H1 (cell line): ENCODE data around the gene ADAMTS9. TPM values are rescaled to one million over a fixed set of nuclear protein-coding genes. Genes with fewer than 3 reads are reported as not detected.

ENCODE experiments used
- CTCF ChIA-PET: fragments of 300-600 bp; sonication (Branson Sonifier 250); formaldehyde crosslinking; loops from one replicate; lab custom pipeline; 2021; ENCODE audit not compliant: partially characterized antibody; lab: Charles Lee
- POLR2A ChIA-PET: fragments of 300-600 bp; sonication (Branson Sonifier 250); formaldehyde crosslinking; loops from one replicate; lab custom pipeline; 2021; ENCODE audit warnings: inconsistent platforms; ENCODE audit not compliant: partially characterized antibody; lab: Charles Lee
- DNase-seq, 2 experiments: peaks; one replicate each; pipeline versions ENCODE4 v3.0.0 to v3.0.0-alpha.2; 2010 to 2022; ENCODE audit warnings: low spot score in 2 of 2, low read depth in 1 of 2, mixed read lengths in 1 of 2
- FAIRE-seq: peaks from 2 replicates; lab custom pipeline; 2011; peaks lifted over from hg19 to GRCh38; lab: Jason Lieb, UNC
- H2AFZ ChIP-seq: 2 replicates; pipeline ENCODE4 v1.8.1; 2012; ENCODE audit warnings: low read length, inconsistent platforms
- H2AK5ac ChIP-seq: 2 replicates; pipeline ENCODE4 v1.6.1; 2013; ENCODE audit warnings: low read depth, low read length
- H2BK120ac ChIP-seq: replicated peaks from 2 replicates; pipeline ENCODE3; 2013; ENCODE audit warnings: low read depth, low read length, inconsistent platforms
- H2BK12ac ChIP-seq: 2 replicates; pipeline ENCODE4 v1.6.1; 2013; ENCODE audit warnings: low read depth, low read length
- H2BK15ac ChIP-seq: 2 replicates; pipeline ENCODE4 v1.6.1; 2013; ENCODE audit warnings: low read length
- H2BK20ac ChIP-seq: 2 replicates; pipeline ENCODE4 v1.6.1; 2013; ENCODE audit warnings: low read length
- H2BK5ac ChIP-seq: 2 replicates; pipeline ENCODE4 v1.6.1; 2013; ENCODE audit warnings: low read depth, low read length
- H3K14ac ChIP-seq: 2 replicates; pipeline ENCODE4 v1.6.1; 2013; ENCODE audit warnings: inconsistent platforms; ENCODE audit not compliant: insufficient read length
- H3K18ac ChIP-seq: 2 replicates; pipeline ENCODE4 v1.6.1; 2013; ENCODE audit warnings: low read length; ENCODE audit errors: extremely low read depth
- H3K23ac ChIP-seq: 2 replicates; pipeline ENCODE4 v1.6.1; 2013; ENCODE audit warnings: inconsistent platforms; ENCODE audit not compliant: insufficient read length
- H3K23me2 ChIP-seq: 2 replicates; pipeline ENCODE4 v1.6.1; 2013; ENCODE audit warnings: low read depth, low read length
- H3K27ac ChIP-seq: 2 replicates; pipeline ENCODE4 v1.6.1; 2011; ENCODE audit warnings: low read depth, low read length, inconsistent platforms
- H3K27me3 ChIP-seq, 4 experiments: replicated peaks in 1 of 4; 1 replicate in 1 of 4; 2 replicates in 3 of 4; pipeline versions ENCODE4 v1.6.1 to v1.8.1; 2011 to 2013; ENCODE audit warnings: low read length in 3 of 4, mild to moderate bottlenecking in 3 of 4, inconsistent platforms in 2 of 4, mixed read lengths in 2 of 4, moderate library complexity in 1 of 4; ENCODE audit not compliant: control insufficient read depth in 3 of 4, insufficient read depth in 3 of 4; ENCODE audit errors: extremely low read depth in 1 of 4
- H3K36me3 ChIP-seq, 4 experiments: 2 replicates each; pipeline versions ENCODE4 v1.6.1 to v1.8.1; 2011 to 2013; ENCODE audit warnings: mild to moderate bottlenecking in 4 of 4, low read length in 3 of 4, moderate library complexity in 2 of 4, control low read depth in 1 of 4, inconsistent platforms in 1 of 4; ENCODE audit not compliant: insufficient read depth in 4 of 4, control insufficient read depth in 2 of 4
- H3K4ac ChIP-seq: replicated peaks from 2 replicates; pipeline ENCODE3; 2013; ENCODE audit warnings: low read length, low read depth, mixed read lengths, inconsistent platforms; ENCODE audit not compliant: insufficient read length
- H3K4me1 ChIP-seq, 4 experiments: replicated peaks in 1 of 4; 1 replicate in 1 of 4; 2 replicates in 3 of 4; pipeline versions ENCODE4 v1.6.1 to v1.8.1; 2011 to 2013; ENCODE audit warnings: low read length in 3 of 4, inconsistent platforms in 2 of 4, mixed read lengths in 1 of 4; ENCODE audit not compliant: insufficient read depth in 4 of 4, control insufficient read depth in 3 of 4
- H3K4me2 ChIP-seq, 2 experiments: 2 replicates each; pipeline versions ENCODE4 v1.6.1 to v1.8.1; 2011 to 2013; ENCODE audit warnings: low read depth in 2 of 2, low read length in 2 of 2, control low read depth in 1 of 2, inconsistent platforms in 1 of 2, mild to moderate bottlenecking in 1 of 2; ENCODE audit not compliant: insufficient read depth in 1 of 2
- H3K4me3 ChIP-seq, 4 experiments: fragments of 200-600, 300-600 bp in 1 of 4; sonication (generic), shearing (Covaris generic), sonication (Bioruptor Twin) in 1 of 4; 2 replicates each; pipeline versions ENCODE4 v1.5.1 to v1.8.1; 2011 to 2016; ENCODE audit warnings: low read length in 4 of 4, low read depth in 3 of 4, control low read depth in 2 of 4, inconsistent platforms in 2 of 4, mild to moderate bottlenecking in 2 of 4, mixed read lengths in 1 of 4, moderate library complexity in 1 of 4; ENCODE audit not compliant: insufficient read depth in 2 of 4; ENCODE audit errors: extremely low read depth in 1 of 4
- H3K56ac ChIP-seq: replicated peaks from 2 replicates; pipeline ENCODE3; 2013; ENCODE audit warnings: low read depth, mild to moderate bottlenecking, mixed read lengths, low read length, inconsistent platforms; ENCODE audit not compliant: insufficient read length
- H3K79me1 ChIP-seq: 2 replicates; pipeline ENCODE4 v1.6.1; 2013; ENCODE audit warnings: low read depth, low read length, control low read depth
- H3K79me2 ChIP-seq, 2 experiments: 2 replicates each; pipeline versions ENCODE4 v1.6.1 to v1.8.1; 2012 to 2013; ENCODE audit warnings: low read length in 2 of 2, mild to moderate bottlenecking in 2 of 2, inconsistent platforms in 1 of 2; ENCODE audit not compliant: insufficient read depth in 2 of 2, control insufficient read depth in 1 of 2
- H3K9ac ChIP-seq, 4 experiments: replicated peaks in 1 of 4; 1 replicate in 1 of 4; 2 replicates in 3 of 4; pipeline versions ENCODE4 v1.6.1 to v1.8.1; 2011 to 2013; ENCODE audit warnings: low read depth in 3 of 4, low read length in 3 of 4, control low read depth in 2 of 4, mild to moderate bottlenecking in 2 of 4, moderate library complexity in 2 of 4, inconsistent platforms in 1 of 4; ENCODE audit errors: extremely low read depth in 1 of 4
- H3K9me3 ChIP-seq, 2 experiments: 2 replicates each; pipeline versions ENCODE4 v1.6.1 to v1.8.1; 2012 to 2013; ENCODE audit warnings: mild to moderate bottlenecking in 2 of 2, moderate library complexity in 2 of 2, control low read depth in 1 of 2, inconsistent platforms in 1 of 2, low read depth in 1 of 2, low read length in 1 of 2, mixed read lengths in 1 of 2; ENCODE audit not compliant: insufficient read depth in 2 of 2
- H4K20me1 ChIP-seq, 2 experiments: replicated peaks in 1 of 2; 2 replicates each; pipeline versions ENCODE3 to v1.8.1; 2011 to 2013; ENCODE audit warnings: inconsistent platforms in 2 of 2, low read length in 2 of 2, mild to moderate bottlenecking in 1 of 2; ENCODE audit not compliant: insufficient read depth in 2 of 2, control insufficient read depth in 1 of 2
- H4K5ac ChIP-seq: 2 replicates; pipeline ENCODE4 v1.6.1; 2013; ENCODE audit warnings: low read length, low read depth, mixed read lengths, inconsistent platforms; ENCODE audit not compliant: insufficient read length
- H4K8ac ChIP-seq: 2 replicates; pipeline ENCODE4 v1.8.0; 2013; ENCODE audit warnings: mild to moderate bottlenecking, moderate library complexity, low read length, inconsistent platforms; ENCODE audit not compliant: insufficient read depth; ENCODE audit errors: extremely low read depth
- H4K91ac ChIP-seq: replicated peaks from 2 replicates; pipeline ENCODE3; 2013; ENCODE audit warnings: low read length, mixed read lengths, inconsistent platforms; ENCODE audit not compliant: insufficient read length
- ASH2L ChIP-seq: fragments of 200-600, 300-600 bp; sonication (generic); IDR thresholded peaks from one replicate; pipeline ENCODE4 v1.7.1; 2017; ENCODE audit warnings: low read length
- BACH1 ChIP-seq: IDR thresholded peaks from 2 replicates; pipeline ENCODE4 v1.6.1; 2012; ENCODE audit warnings: low read length, improper control_type of control experiment
- KDM5A ChIP-seq: fragments of 200-600 bp; IDR thresholded peaks from 2 replicates; pipeline ENCODE4 v1.7.1; 2012; ENCODE audit warnings: mild to moderate bottlenecking, low read length, inconsistent platforms, mixed read lengths
- whole genome bisulfite sequencing, 2 experiments: shearing (Covaris generic) in 1 of 2; methylation state at CpG; one replicate each; pipeline versions ENCODE4 v1.1.6 to v1.1.7; 2013 to 2015; ENCODE audit warnings: low lambda C conversion rate in 2 of 2, mixed read lengths in 2 of 2, inconsistent platforms in 1 of 2, low coverage in 1 of 2, missing lambda C conversion rate in 1 of 2; ENCODE audit not compliant: insufficient replicate concordance in 2 of 2, insufficient coverage in 1 of 2, insufficient read length in 1 of 2; ENCODE audit errors: extremely low coverage in 1 of 2, missing lambda C conversion rate in 1 of 2; 5-methylcytosine and 5-hydroxymethylcytosine counted together
- polyA plus RNA-seq, 7 experiments: library from polyadenylated mRNA; depleted of rRNA in 3 of 7; stranded (reverse) in 5 of 7; unstranded in 2 of 7; fragments of >200 nt in 5 of 7; fragments of 200-250 nt in 2 of 7; gene quantifications; 1 replicate in 5 of 7; 2 replicates in 1 of 7; 4 replicates in 1 of 7; pipeline versions ENCODE4 v1.2.1 to v1.2.3, GENCODE V29; 2011 to 2013; ENCODE audit warnings: missing spikeins in 2 of 7, mixed read lengths in 2 of 7
- total RNA-seq: library from RNA; stranded (reverse); fragmentation: NEBNext Ultra II Directional; extraction: Animal tissue kit (Norgen Biotek cat#: 25700); gene quantifications from 2 replicates; pipeline ENCODE4 v1.2.1, GENCODE V29; 2021

The ADAMTS9 gene
- total and polyA plus RNA-seq, 2 of the 8 experiments (the other 6 are each of a cell fraction or from before 2014, with no cell fraction given), result 0.20 to 0.41 TPM

GRCh38 chr3:64705946-64706345, 18.1 kb upstream of the ADAMTS9 start:
- TF ChIP-seq ASH2L (no peak), KDM5A (no peak), BACH1 (no peak)
- TF ChIP-seq, all 59 proteins: peak for 0
- WGBS, 2 experiments, result 87% methylated on average over 2 of the region's 2 CpGs; no CpG with 5 or more reads in 1 of the 2 experiments
- H4K8ac ChIP-seq, result no peak overlapping the region

More at GRCh38 chr3:64705946-64706345, 18.1 kb upstream of the ADAMTS9 start:
- Histone ChIP-seq H3K23ac (no peak overlapping the region), H3K4me3 (no peak overlapping the region), H3K23me2 (no peaks in the 10 kb centered on the region), H3K79me2 (no peaks in the 10 kb centered on the region), H2AFZ (no peak overlapping the region), H2BK12ac (no peak overlapping the region), H3K4me2 (no peak overlapping the region), H3K56ac (no peak overlapping the region), H3K18ac (no peak overlapping the region), H3K9ac (no peak overlapping the region), H3K36me3 (no peaks in the 10 kb centered on the region), H3K4me1 (peaks cover 0 to 4% (median 0%) of the 10 kb centered on the region in 4 experiments; a peak in 1 of 7 replicates), H4K5ac (no peak overlapping the region), H2BK15ac (no peak overlapping the region), H3K4ac (no peak overlapping the region), H3K79me1 (no peaks in the 10 kb centered on the region), H2BK120ac (no peak overlapping the region), H3K27ac (no peak overlapping the region), H2BK20ac (no peak overlapping the region), H2BK5ac (no peak overlapping the region), H3K14ac (no peak overlapping the region), H3K27me3 (no peaks in the 10 kb centered on the region), H2AK5ac (no peak overlapping the region), H4K91ac (no peak overlapping the region), H4K20me1 (no peaks in the 10 kb centered on the region), H3K9me3 (no peaks in the 10 kb centered on the region)
- POLR2A ChIA-PET, result no interaction called here
- FAIRE-seq, result no peak
- DNase-seq, result no peak
- CTCF ChIA-PET, result no interaction called here
